Uterus (tissue), 2 donors: ENCODE data around the gene MED29.

Experiments used
- CTCF ChIP-seq, 4 experiments: fragments of 200-600 bp in 2 of 4; fragments of 450-650 bp in 2 of 4; sonication (generic) in 2 of 4; IDR thresholded peaks; one replicate each; pipeline ENCODE4 v1.5.1; 2016 to 2019; ENCODE audit warnings: antibody characterized with exemption in 4 of 4, mild to moderate bottlenecking in 2 of 4, moderate library complexity in 1 of 4
- POLR2A ChIP-seq, 2 donors: fragments of 450-650 bp; IDR thresholded peaks; one replicate each; pipeline ENCODE4 v1.6.1; 2016; ENCODE audit warnings: antibody characterized with exemption in 2 of 2, mild to moderate bottlenecking in 1 of 2, moderate library complexity in 1 of 2

- no peak for TF ChIP-seq CTCF (IDR thresholded peaks at IDR 0.05)
- no peak for TF ChIP-seq POLR2A (IDR thresholded peaks at IDR 0.05)
Measured at GRCh38 chr19:39381910-39382611, 9.1 kb upstream of the MED29 start.
